ENCODE results near the gene NLGN1. TPM values are rescaled to one million over a fixed set of nuclear protein-coding genes. Genes with fewer than 3 reads are reported as not detected.

Gene NLGN1
- polyA plus RNA-seq, 1 donor from 2014 or later = 2.7 TPM

- H4K20me1 ChIP-seq (ENCODE audit: insufficient read depth) = no peaks in the 10 kb centered on the region
- H3K4me2 ChIP-seq (ENCODE audit: low read length) = no peak overlapping the region
- no peak overlapping the region for H2AFZ ChIP-seq (ENCODE audit: low read depth, low read length)
- no peaks in the 10 kb centered on the region for H3K9me3 ChIP-seq (ENCODE audit: low read length)
- H3K36me3 ChIP-seq (ENCODE audit: insufficient read depth, low read length) = no peaks in the 10 kb centered on the region
- H3F3A ChIP-seq (ENCODE audit: insufficient read depth, low read length, poor library complexity, severe bottlenecking) = peaks cover 3% of the 10 kb centered on the region
- no peak overlapping the region for H3K9ac ChIP-seq (ENCODE audit: low read length)
- H3K27me3 ChIP-seq (ENCODE audit: insufficient read depth, low read depth, low read length) = no peaks in the 10 kb centered on the region
- no peaks in the 10 kb centered on the region for H3K9me2 ChIP-seq (ENCODE audit: insufficient read depth, low read length)
- no peak overlapping the region for H3K27ac ChIP-seq (ENCODE audit: low read length)
- no peaks in the 10 kb centered on the region for H3K79me2 ChIP-seq (replicated peaks; ENCODE audit: insufficient read depth, low read length)
- TF ChIP-seq POLR2AphosphoS5 (IDR thresholded peaks at IDR 0.05) = no peak
- no peak for TF ChIP-seq RAD21 (conservative IDR thresholded peaks at IDR 0.05)
- no peak for TF ChIP-seq SMC3 (conservative IDR thresholded peaks at IDR 0.05; ENCODE audit: poor library complexity)
- no peak for TF ChIP-seq TAF1 (IDR thresholded peaks at IDR 0.05; ENCODE audit: low read depth)
- no peak for TF ChIP-seq CTCF (IDR thresholded peaks at IDR 0.05; ENCODE audit: poor library complexity, severe bottlenecking)
- no peak for TF ChIP-seq MXI1 (conservative IDR thresholded peaks at IDR 0.05; ENCODE audit: poor library complexity, severe bottlenecking)
- no peak for TF ChIP-seq REST (IDR thresholded peaks at IDR 0.05; ENCODE audit: borderline replicate concordance)
- TF ChIP-seq EZH2 (IDR thresholded peaks at IDR 0.05; ENCODE audit: borderline replicate concordance, insufficient read depth, low read length, poor library complexity, severe bottlenecking) = no peak
- TF ChIP-seq EP300 (conservative IDR thresholded peaks at IDR 0.05; ENCODE audit: poor library complexity, severe bottlenecking) = no peak
- no peak overlapping the region for H3K4me3 ChIP-seq (ENCODE audit: low read length)
These were observed 804.6 kb downstream of the NLGN1 start for GRCh38 chr3:174202116-174202515.

GRCh38 chr3:174202561-174202960 lies 805.0 kb downstream of the NLGN1 start:
- Histone ChIP-seq H3K4me2 (ENCODE audit: low read length) (no peak overlapping the region), H3K27me3 (ENCODE audit: insufficient read depth, low read depth, low read length) (no peaks in the 10 kb centered on the region), H3K79me2 (replicated peaks; ENCODE audit: insufficient read depth, low read length) (no peaks in the 10 kb centered on the region), H3K36me3 (ENCODE audit: insufficient read depth, low read length) (no peaks in the 10 kb centered on the region), H3F3A (ENCODE audit: insufficient read depth, low read length, poor library complexity, severe bottlenecking) (peaks cover 3% of the 10 kb centered on the region), H3K4me3 (ENCODE audit: low read length) (no peak overlapping the region), H2AFZ (ENCODE audit: low read depth, low read length) (no peak overlapping the region), H3K27ac (ENCODE audit: low read length) (no peak overlapping the region), H3K9me2 (ENCODE audit: insufficient read depth, low read length) (no peaks in the 10 kb centered on the region), H3K9me3 (ENCODE audit: low read length) (no peaks in the 10 kb centered on the region), H4K20me1 (ENCODE audit: insufficient read depth) (no peaks in the 10 kb centered on the region), H3K9ac (ENCODE audit: low read length) (no peak overlapping the region)
- TF ChIP-seq RAD21 (conservative IDR thresholded peaks at IDR 0.05) (no peak), SMC3 (conservative IDR thresholded peaks at IDR 0.05; ENCODE audit: poor library complexity) (no peak), MXI1 (conservative IDR thresholded peaks at IDR 0.05; ENCODE audit: poor library complexity, severe bottlenecking) (no peak), POLR2AphosphoS5 (IDR thresholded peaks at IDR 0.05) (no peak), EP300 (conservative IDR thresholded peaks at IDR 0.05; ENCODE audit: poor library complexity, severe bottlenecking) (no peak), CTCF (IDR thresholded peaks at IDR 0.05; ENCODE audit: poor library complexity, severe bottlenecking) (no peak), EZH2 (IDR thresholded peaks at IDR 0.05; ENCODE audit: borderline replicate concordance, insufficient read depth, low read length, poor library complexity, severe bottlenecking) (no peak), TAF1 (IDR thresholded peaks at IDR 0.05; ENCODE audit: low read depth) (no peak), REST (IDR thresholded peaks at IDR 0.05; ENCODE audit: borderline replicate concordance) (no peak)

All from neural cell (in vitro differentiated cells).